ENCODE results near the gene RPLP2. TPM values are rescaled to one million over a fixed set of nuclear protein-coding genes. Genes with fewer than 3 reads are reported as not detected.

The RPLP2 gene
- polyA plus RNA-seq, 1 experiment: 1,199 TPM

DNA sequence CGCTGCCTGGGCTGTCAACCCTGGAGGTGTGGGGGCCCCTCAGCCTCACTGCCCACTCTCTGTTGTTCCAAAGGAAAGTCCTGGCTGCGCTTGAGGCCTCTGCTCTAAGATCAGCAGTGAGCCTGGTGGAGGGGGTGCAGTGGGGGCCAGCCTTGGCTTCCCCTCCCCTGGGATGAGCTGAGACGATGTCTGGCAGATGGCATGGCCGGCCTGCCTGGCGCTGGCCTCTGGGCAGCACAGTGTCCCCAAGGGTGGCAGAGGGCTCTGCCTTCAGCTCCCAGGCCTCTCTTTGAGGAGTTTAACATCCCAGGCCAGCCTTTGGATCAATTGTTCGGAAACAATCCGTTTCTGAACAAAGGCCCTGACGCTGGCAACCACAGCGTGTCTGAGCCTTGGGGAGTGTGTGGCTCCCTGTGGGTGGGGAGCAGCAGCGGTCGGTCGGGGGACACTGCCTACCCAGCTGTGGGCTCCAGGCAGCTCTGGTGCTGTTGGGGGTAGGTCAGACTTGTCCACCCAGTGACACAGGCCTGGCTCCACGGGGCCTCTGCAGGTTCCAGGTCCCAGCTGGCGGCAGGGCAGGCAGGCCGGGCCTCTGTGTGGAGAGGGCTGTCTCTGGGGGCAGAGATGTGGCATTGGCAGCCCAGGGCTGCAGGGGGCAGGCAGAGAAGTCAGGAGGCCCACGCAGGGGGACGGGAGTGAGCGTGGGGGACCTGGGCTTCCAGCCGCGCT, 45.0 kb downstream of the RPLP2 start:
- CTCF ChIA-PET: interaction anchor here (0.6 to 1.2 kb wide), 2 partner anchors 12 to 197 kb away, joined by 3 read pairs; no protein-coding TSS in a partner anchor
- DNase-seq (ENCODE audit: low read depth): no peak
- no peak overlapping the region for H3K4me3 ChIP-seq (ENCODE audit: low read depth, low read length)
- H3K27me3 ChIP-seq (ENCODE audit: control insufficient read depth, insufficient read depth, low read length): no peaks in the 10 kb centered on the region
- peaks cover 9% of the 10 kb centered on the region for H3K36me3 ChIP-seq (ENCODE audit: control insufficient read depth, insufficient read depth, low read length)
- TF ChIP-seq, protein P1, sequence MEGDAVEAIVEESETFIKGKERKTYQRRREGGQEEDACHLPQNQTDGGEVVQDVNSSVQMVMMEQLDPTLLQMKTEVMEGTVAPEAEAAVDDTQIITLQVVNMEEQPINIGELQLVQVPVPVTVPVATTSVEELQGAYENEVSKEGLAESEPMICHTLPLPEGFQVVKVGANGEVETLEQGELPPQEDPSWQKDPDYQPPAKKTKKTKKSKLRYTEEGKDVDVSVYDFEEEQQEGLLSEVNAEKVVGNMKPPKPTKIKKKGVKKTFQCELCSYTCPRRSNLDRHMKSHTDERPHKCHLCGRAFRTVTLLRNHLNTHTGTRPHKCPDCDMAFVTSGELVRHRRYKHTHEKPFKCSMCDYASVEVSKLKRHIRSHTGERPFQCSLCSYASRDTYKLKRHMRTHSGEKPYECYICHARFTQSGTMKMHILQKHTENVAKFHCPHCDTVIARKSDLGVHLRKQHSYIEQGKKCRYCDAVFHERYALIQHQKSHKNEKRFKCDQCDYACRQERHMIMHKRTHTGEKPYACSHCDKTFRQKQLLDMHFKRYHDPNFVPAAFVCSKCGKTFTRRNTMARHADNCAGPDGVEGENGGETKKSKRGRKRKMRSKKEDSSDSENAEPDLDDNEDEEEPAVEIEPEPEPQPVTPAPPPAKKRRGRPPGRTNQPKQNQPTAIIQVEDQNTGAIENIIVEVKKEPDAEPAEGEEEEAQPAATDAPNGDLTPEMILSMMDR (IDR thresholded peaks at IDR 0.05; ENCODE audit: insufficient read depth, low read depth, low read length): no peak
- POLR2A ChIA-PET: no interaction called here

DNA sequence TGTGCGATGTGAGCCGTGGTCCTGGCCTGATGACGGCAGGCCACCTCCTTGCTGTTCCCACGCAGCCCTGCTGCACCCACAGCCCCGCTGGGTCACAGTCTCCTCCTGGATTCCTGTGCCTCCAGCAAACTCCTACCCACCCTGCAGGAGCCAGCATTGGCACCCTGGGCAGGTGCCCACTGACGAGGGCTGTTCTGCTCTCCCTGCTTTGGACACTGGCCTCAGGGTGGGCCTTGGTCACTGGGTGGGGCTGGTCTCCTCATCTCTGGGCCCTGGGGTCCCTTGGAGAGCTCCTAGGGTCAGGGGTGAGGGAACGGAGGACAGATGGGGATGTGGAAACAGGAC, 45.5 kb downstream of the RPLP2 start:
- Histone ChIP-seq H3K36me3 (ENCODE audit: control insufficient read depth, insufficient read depth, low read length) (peaks cover 9% of the 10 kb centered on the region), H3K27me3 (ENCODE audit: control insufficient read depth, insufficient read depth, low read length) (no peaks in the 10 kb centered on the region), H3K4me3 (ENCODE audit: low read depth, low read length) (no peak overlapping the region)
- TF ChIP-seq, protein P1 (IDR thresholded peaks at IDR 0.05; ENCODE audit: insufficient read depth, low read depth, low read length): no peak
- CTCF ChIA-PET: interaction anchor here (1.2 kb wide), 1 partner anchor 196 kb away, joined by 3 read pairs; no protein-coding TSS in a partner anchor
- POLR2A ChIA-PET: no interaction called here
- no peak for DNase-seq (ENCODE audit: low read depth)

DNA sequence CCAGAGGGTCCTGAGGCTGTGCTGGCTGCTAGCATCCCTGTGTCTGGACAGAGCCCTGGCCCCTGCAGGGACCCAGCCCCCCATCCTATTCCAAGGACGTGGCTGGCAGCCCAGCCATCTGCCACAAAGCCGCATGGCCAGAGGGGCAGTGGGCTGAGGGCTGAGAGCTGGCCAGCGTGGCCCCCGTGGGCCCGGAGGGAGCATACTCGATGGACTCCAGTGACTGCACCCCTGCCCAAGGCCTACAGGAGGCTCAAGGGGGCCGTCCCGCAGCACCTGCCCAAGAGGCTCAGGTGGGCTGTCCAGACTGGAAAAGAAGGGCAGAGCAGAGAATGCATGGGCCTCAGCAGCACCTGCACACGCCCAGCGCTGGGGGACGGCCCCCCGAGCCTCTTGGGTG, 46.0 kb downstream of the RPLP2 start:
- Histone ChIP-seq H3K4me3 (ENCODE audit: low read depth, low read length) (no peak overlapping the region), H3K27me3 (ENCODE audit: control insufficient read depth, insufficient read depth, low read length) (no peaks in the 10 kb centered on the region), H3K36me3 (ENCODE audit: control insufficient read depth, insufficient read depth, low read length) (peaks cover 6% of the 10 kb centered on the region)
- no peak for DNase-seq (ENCODE audit: low read depth)
- ChIA-PET CTCF (interaction anchor here (1.8 to 2.0 kb wide), 2 partner anchors 8 to 196 kb away, joined by 7 to 9 read pairs; no protein-coding TSS in a partner anchor), POLR2A (no interaction called here)
- TF ChIP-seq, protein P1 (IDR thresholded peaks at IDR 0.05; ENCODE audit: insufficient read depth, low read depth, low read length): no peak

DNA sequence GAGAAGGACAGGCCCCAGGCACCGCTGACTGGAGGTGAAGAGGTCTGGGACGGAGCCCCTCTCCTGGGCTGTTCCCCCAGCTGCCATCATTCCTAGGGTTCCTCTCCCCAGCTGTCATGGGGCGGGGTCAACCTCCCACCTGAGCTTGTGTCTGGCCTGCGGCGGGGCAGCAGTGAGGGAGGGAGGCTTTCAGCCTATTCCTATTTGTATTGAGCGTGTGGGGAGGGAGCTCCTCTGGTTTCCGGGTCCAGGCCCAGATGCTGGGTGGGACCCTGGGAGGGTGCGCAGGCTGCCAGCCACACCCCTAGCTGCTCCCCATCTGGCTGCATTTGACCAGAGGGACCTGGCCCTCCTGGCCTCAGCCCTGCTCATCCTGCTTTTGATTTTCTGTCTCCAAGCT, 46.6 kb downstream of the RPLP2 start:
- CTCF ChIA-PET: interaction anchor here (1.8 to 2.0 kb wide), 2 partner anchors 8 to 195 kb away, joined by 7 to 9 read pairs; no protein-coding TSS in a partner anchor
- TF ChIP-seq, protein P1 (IDR thresholded peaks at IDR 0.05; ENCODE audit: insufficient read depth, low read depth, low read length): no peak
- POLR2A ChIA-PET: no interaction called here
- no peak for DNase-seq (ENCODE audit: low read depth)
- Histone ChIP-seq H3K27me3 (ENCODE audit: control insufficient read depth, insufficient read depth, low read length) (no peaks in the 10 kb centered on the region), H3K4me3 (ENCODE audit: low read depth, low read length) (no peak overlapping the region), H3K36me3 (ENCODE audit: control insufficient read depth, insufficient read depth, low read length) (peaks cover 5% of the 10 kb centered on the region)

DNA sequence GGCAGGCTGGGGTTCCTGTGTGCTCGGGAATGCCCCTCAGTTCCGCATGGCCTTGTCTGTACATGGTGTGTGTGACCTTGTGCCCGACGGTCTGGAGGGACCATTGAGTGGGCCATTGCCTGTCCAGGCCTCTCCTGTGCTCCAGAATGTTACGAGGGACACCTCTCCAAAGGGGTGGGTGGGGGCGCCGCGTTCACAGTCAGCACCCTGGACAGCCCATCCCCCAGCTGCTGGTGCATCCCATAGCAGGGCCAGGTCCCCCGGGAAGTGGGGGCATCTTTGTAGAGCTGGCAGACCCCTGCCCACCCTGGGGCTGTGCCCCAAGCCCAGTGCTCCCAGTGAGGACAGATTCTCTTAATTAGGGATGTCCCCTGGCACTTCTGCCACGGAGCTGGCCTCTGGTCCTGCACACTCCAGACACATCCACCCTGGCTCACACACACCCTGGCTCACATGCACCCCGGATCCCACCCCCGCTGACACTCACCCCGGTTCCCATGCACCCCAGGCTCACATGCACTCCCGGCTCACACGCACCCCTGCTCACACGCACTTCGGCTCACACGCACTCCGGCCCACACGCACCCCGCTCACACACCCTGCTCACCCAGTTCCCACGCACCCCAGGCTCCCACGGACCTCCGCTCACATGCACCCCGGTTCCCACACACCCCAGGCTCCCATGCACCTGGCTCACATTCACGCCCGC, 48.4 kb downstream of the RPLP2 start:
- no peak overlapping the region for H3K4me3 ChIP-seq (ENCODE audit: low read depth, low read length)
- H3K36me3 ChIP-seq (ENCODE audit: control insufficient read depth, insufficient read depth, low read length): peaks cover 7% of the 10 kb centered on the region
- no peaks in the 10 kb centered on the region for H3K27me3 ChIP-seq (ENCODE audit: control insufficient read depth, insufficient read depth, low read length)
- CTCF ChIA-PET: interaction anchor here (2.0 kb wide), 1 partner anchor 10 kb away, joined by 9 read pairs; no protein-coding TSS in a partner anchor
- no peak for DNase-seq (ENCODE audit: low read depth)
- POLR2A ChIA-PET: no interaction called here
- TF ChIP-seq, protein P1 (IDR thresholded peaks at IDR 0.05; ENCODE audit: insufficient read depth, low read depth, low read length): no peak

Data from BJ (cell line).